Osteoblast (primary cell): ENCODE measurements around the gene TMEM179. TPM values are rescaled to one million over a fixed set of nuclear protein-coding genes. Genes with fewer than 3 reads are reported as not detected.

Experiments used
- DNase-seq: peaks from one replicate; pipeline ENCODE4 v3.0.0; 2011; ENCODE audit warnings: low spot score, mixed read lengths; ENCODE audit not compliant: insufficient read length; ENCODE audit errors: missing footprints
- H2AFZ ChIP-seq: 2 replicates; pipeline ENCODE4 v1.6.0; 2011; ENCODE audit warnings: mild to moderate bottlenecking, low read length
- H3K27ac ChIP-seq: 2 replicates; pipeline ENCODE4 v1.5.1; 2011; ENCODE audit warnings: mild to moderate bottlenecking, low read depth, low read length, moderate library complexity
- H3K27me3 ChIP-seq: 2 replicates; pipeline ENCODE4 v1.6.0; 2012; ENCODE audit warnings: mild to moderate bottlenecking, control low read depth, inconsistent platforms, low read length, moderate library complexity; ENCODE audit not compliant: insufficient read depth
- H3K36me3 ChIP-seq: 2 replicates; pipeline ENCODE4 v1.5.1; 2011; ENCODE audit warnings: mild to moderate bottlenecking, low read length, control low read depth, moderate library complexity; ENCODE audit not compliant: insufficient read depth
- H3K4me1 ChIP-seq: 2 replicates; pipeline ENCODE4 v1.5.1; 2011; ENCODE audit warnings: mild to moderate bottlenecking, low read length, control low read depth, moderate library complexity; ENCODE audit not compliant: insufficient read depth
- H3K4me2 ChIP-seq: 2 replicates; pipeline ENCODE4 v1.6.0; 2011; ENCODE audit warnings: mild to moderate bottlenecking, low read length; ENCODE audit not compliant: insufficient read depth
- H3K4me3 ChIP-seq: fragments of 200-600 bp; sonication (generic); 3 replicates; pipeline ENCODE4 v1.5.1; 2012; ENCODE audit warnings: mild to moderate bottlenecking, low read length, inconsistent platforms; ENCODE audit not compliant: insufficient read depth
- H3K79me2 ChIP-seq: 2 replicates; pipeline ENCODE4 v1.6.0; 2012; ENCODE audit warnings: mild to moderate bottlenecking, low read length, control low read depth, inconsistent platforms; ENCODE audit not compliant: insufficient read depth
- H3K9me3 ChIP-seq: 2 replicates; pipeline ENCODE4 v1.5.1; 2011; ENCODE audit warnings: low read depth, low read length, control low read depth
- H4K20me1 ChIP-seq: 2 replicates; pipeline ENCODE4 v1.6.0; 2012; ENCODE audit warnings: mild to moderate bottlenecking, low read length, control low read depth; ENCODE audit not compliant: insufficient read depth
- CTCF ChIP-seq: IDR thresholded peaks from 2 replicates; pipeline ENCODE4 v1.5.1; 2011; ENCODE audit warnings: mild to moderate bottlenecking, low read depth, low read length, moderate library complexity; ENCODE audit errors: extremely low read depth
- total RNA-seq: library from RNA; depleted of rRNA; stranded (reverse); fragments of >200 nt; gene quantifications from 2 replicates; pipeline ENCODE4 v1.2.3, GENCODE V29; 2012

The TMEM179 gene
- total RNA-seq, 1 donor: not detected

- no peaks in the 10 kb centered on the region for H3K9me3 ChIP-seq
- no peak overlapping the region for H3K4me2 ChIP-seq
- H3K4me3 ChIP-seq: no peak overlapping the region
- peaks cover 7% of the 10 kb centered on the region for H3K27me3 ChIP-seq
- H3K79me2 ChIP-seq: no peaks in the 10 kb centered on the region
- no peak overlapping the region for H3K27ac ChIP-seq
- H3K4me1 ChIP-seq: no peaks in the 10 kb centered on the region
- no peaks in the 10 kb centered on the region for H3K36me3 ChIP-seq
- H2AFZ ChIP-seq: no peak overlapping the region
- DNase-seq: no peak
- no peaks in the 10 kb centered on the region for H4K20me1 ChIP-seq
- TF ChIP-seq CTCF: no peak
Observed at GRCh38 chr14:104574978-104575583, 29.5 kb downstream of the TMEM179 start.

GRCh38 chr14:104574536-104574935 lies 30.0 kb downstream of the TMEM179 start:
- Histone ChIP-seq H3K4me2 (no peak overlapping the region), H4K20me1 (no peaks in the 10 kb centered on the region), H3K79me2 (no peaks in the 10 kb centered on the region), H3K27me3 (peaks cover 7% of the 10 kb centered on the region), H3K9me3 (no peaks in the 10 kb centered on the region), H3K4me3 (no peak overlapping the region), H3K36me3 (no peaks in the 10 kb centered on the region), H3K4me1 (no peaks in the 10 kb centered on the region), H2AFZ (no peak overlapping the region), H3K27ac (no peak overlapping the region)
- no peak for DNase-seq
- TF ChIP-seq CTCF: no peak

- no peak overlapping the region for H3K4me3 ChIP-seq
- H3K9me3 ChIP-seq: no peaks in the 10 kb centered on the region
- no peak for TF ChIP-seq CTCF
- no peaks in the 10 kb centered on the region for H4K20me1 ChIP-seq
- no peak for DNase-seq
- no peak overlapping the region for H2AFZ ChIP-seq
- H3K4me1 ChIP-seq: no peaks in the 10 kb centered on the region
- no peaks in the 10 kb centered on the region for H3K36me3 ChIP-seq
- peaks cover 3% of the 10 kb centered on the region for H3K27me3 ChIP-seq
- H3K79me2 ChIP-seq: no peaks in the 10 kb centered on the region
- no peak overlapping the region for H3K27ac ChIP-seq
- no peak overlapping the region for H3K4me2 ChIP-seq
Observed at GRCh38 chr14:104573930-104574329, 30.6 kb downstream of the TMEM179 start.

GRCh38 chr14:104572668-104573067 lies 31.9 kb downstream of the TMEM179 start:
- no peak for TF ChIP-seq CTCF
- Histone ChIP-seq H3K4me2 (no peak overlapping the region), H3K27ac (no peak overlapping the region), H3K9me3 (no peaks in the 10 kb centered on the region), H3K27me3 (no peaks in the 10 kb centered on the region), H4K20me1 (no peaks in the 10 kb centered on the region), H3K4me3 (no peak overlapping the region), H2AFZ (no peak overlapping the region), H3K4me1 (no peaks in the 10 kb centered on the region), H3K36me3 (no peaks in the 10 kb centered on the region), H3K79me2 (no peaks in the 10 kb centered on the region)
- DNase-seq: no peak
